ENCODE results near the gene C3.

The C3 gene

GRCh38 chr19:6724631-6725492 lies 4.4 kb upstream of the C3 start:
- no peaks in the 10 kb centered on the region for H3K27me3 ChIP-seq (ENCODE audit: insufficient read depth, low read length)
- H3K9ac ChIP-seq (ENCODE audit: low read depth, low read length): no peak overlapping the region
- no peak overlapping the region for H3K27ac ChIP-seq (ENCODE audit: low read length)
- H3K9me3 ChIP-seq (ENCODE audit: insufficient read depth, low read depth, low read length): no peaks in the 10 kb centered on the region
- no peak overlapping the region for H3K4me3 ChIP-seq (ENCODE audit: low read length)
- no peaks in the 10 kb centered on the region for H3K36me3 ChIP-seq (ENCODE audit: insufficient read depth, low read depth, low read length)
- no peaks in the 10 kb centered on the region for H3K4me1 ChIP-seq (ENCODE audit: insufficient read depth, low read length)

GRCh38 chr19:6723738-6724137 lies 3.3 kb upstream of the C3 start:
- H3K27ac ChIP-seq (ENCODE audit: low read length): no peak overlapping the region
- H3K4me3 ChIP-seq (ENCODE audit: low read length): no peak overlapping the region

GRCh38 chr19:6723108-6723618 lies 2.7 kb upstream of the C3 start:
- Histone ChIP-seq H3K27me3 (ENCODE audit: insufficient read depth, low read length) (no peaks in the 10 kb centered on the region), H3K27ac (ENCODE audit: low read length) (no peak overlapping the region), H3K9me3 (ENCODE audit: insufficient read depth, low read depth, low read length) (no peaks in the 10 kb centered on the region), H3K9ac (ENCODE audit: low read depth, low read length) (no peak overlapping the region), H3K4me1 (ENCODE audit: insufficient read depth, low read length) (no peaks in the 10 kb centered on the region), H3K4me3 (ENCODE audit: low read length) (no peak overlapping the region), H3K36me3 (ENCODE audit: insufficient read depth, low read depth, low read length) (no peaks in the 10 kb centered on the region)

More at GRCh38 chr19:6723738-6724137, 3.3 kb upstream of the C3 start:
- Histone ChIP-seq H3K4me1 (ENCODE audit: insufficient read depth, low read length) (no peaks in the 10 kb centered on the region), H3K9me3 (ENCODE audit: insufficient read depth, low read depth, low read length) (no peaks in the 10 kb centered on the region), H3K36me3 (ENCODE audit: insufficient read depth, low read depth, low read length) (no peaks in the 10 kb centered on the region), H3K9ac (ENCODE audit: low read depth, low read length) (no peak overlapping the region), H3K27me3 (ENCODE audit: insufficient read depth, low read length) (no peaks in the 10 kb centered on the region)

GRCh38 chr19:6721773-6722172 lies 1.3 kb upstream of the C3 start:
- Histone ChIP-seq H3K27ac (ENCODE audit: low read length) (no peak overlapping the region), H3K36me3 (ENCODE audit: insufficient read depth, low read depth, low read length) (no peaks in the 10 kb centered on the region), H3K4me3 (ENCODE audit: low read length) (no peak overlapping the region), H3K9me3 (ENCODE audit: insufficient read depth, low read depth, low read length) (no peaks in the 10 kb centered on the region), H3K9ac (ENCODE audit: low read depth, low read length) (no peak overlapping the region), H3K4me1 (ENCODE audit: insufficient read depth, low read length) (no peaks in the 10 kb centered on the region), H3K27me3 (ENCODE audit: insufficient read depth, low read length) (no peaks in the 10 kb centered on the region)

GRCh38 chr19:6721138-6721474 lies 656 bp upstream of the C3 start:
- Histone ChIP-seq H3K36me3 (ENCODE audit: insufficient read depth, low read depth, low read length) (no peaks in the 10 kb centered on the region), H3K27ac (ENCODE audit: low read length) (no peak overlapping the region), H3K9me3 (ENCODE audit: insufficient read depth, low read depth, low read length) (no peaks in the 10 kb centered on the region), H3K4me1 (ENCODE audit: insufficient read depth, low read length) (no peaks in the 10 kb centered on the region), H3K4me3 (ENCODE audit: low read length) (no peak overlapping the region), H3K27me3 (ENCODE audit: insufficient read depth, low read length) (no peaks in the 10 kb centered on the region), H3K9ac (ENCODE audit: low read depth, low read length) (no peak overlapping the region)

- Histone ChIP-seq H3K9me3 (ENCODE audit: insufficient read depth, low read depth, low read length) (no peaks in the 10 kb centered on the region), H3K4me1 (ENCODE audit: insufficient read depth, low read length) (no peaks in the 10 kb centered on the region), H3K27ac (ENCODE audit: low read length) (no peak overlapping the region), H3K9ac (ENCODE audit: low read depth, low read length) (no peak overlapping the region), H3K27me3 (ENCODE audit: insufficient read depth, low read length) (no peaks in the 10 kb centered on the region), H3K36me3 (ENCODE audit: insufficient read depth, low read depth, low read length) (no peaks in the 10 kb centered on the region), H3K4me3 (ENCODE audit: low read length) (no peak overlapping the region)
Observed at GRCh38 chr19:6719992-6720368, 470 bp downstream of the C3 start.

- Histone ChIP-seq H3K9me3 (ENCODE audit: insufficient read depth, low read depth, low read length) (no peaks in the 10 kb centered on the region), H3K9ac (ENCODE audit: low read depth, low read length) (no peak overlapping the region), H3K4me3 (ENCODE audit: low read length) (no peak overlapping the region), H3K27ac (ENCODE audit: low read length) (no peak overlapping the region), H3K27me3 (ENCODE audit: insufficient read depth, low read length) (no peaks in the 10 kb centered on the region), H3K36me3 (ENCODE audit: insufficient read depth, low read depth, low read length) (no peaks in the 10 kb centered on the region), H3K4me1 (ENCODE audit: insufficient read depth, low read length) (no peaks in the 10 kb centered on the region)
Observed at GRCh38 chr19:6719540-6719861, 949 bp downstream of the C3 start.

GRCh38 chr19:6718741-6719539 lies 1.5 kb downstream of the C3 start:
- H3K27me3 ChIP-seq (ENCODE audit: insufficient read depth, low read length): no peaks in the 10 kb centered on the region
- no peak overlapping the region for H3K9ac ChIP-seq (ENCODE audit: low read depth, low read length)
- H3K9me3 ChIP-seq (ENCODE audit: insufficient read depth, low read depth, low read length): no peaks in the 10 kb centered on the region
- H3K4me1 ChIP-seq (ENCODE audit: insufficient read depth, low read length): no peaks in the 10 kb centered on the region
- no peaks in the 10 kb centered on the region for H3K36me3 ChIP-seq (ENCODE audit: insufficient read depth, low read depth, low read length)
- H3K4me3 ChIP-seq (ENCODE audit: low read length): no peak overlapping the region
- no peak overlapping the region for H3K27ac ChIP-seq (ENCODE audit: low read length)

GRCh38 chr19:6718111-6718740 lies 2.2 kb downstream of the C3 start:
- Histone ChIP-seq H3K9me3 (ENCODE audit: insufficient read depth, low read depth, low read length) (no peaks in the 10 kb centered on the region), H3K4me1 (ENCODE audit: insufficient read depth, low read length) (no peaks in the 10 kb centered on the region), H3K27ac (ENCODE audit: low read length) (no peak overlapping the region), H3K27me3 (ENCODE audit: insufficient read depth, low read length) (no peaks in the 10 kb centered on the region), H3K9ac (ENCODE audit: low read depth, low read length) (no peak overlapping the region), H3K36me3 (ENCODE audit: insufficient read depth, low read depth, low read length) (no peaks in the 10 kb centered on the region), H3K4me3 (ENCODE audit: low read length) (no peak overlapping the region)

- H3K36me3 ChIP-seq (ENCODE audit: insufficient read depth, low read depth, low read length): no peaks in the 10 kb centered on the region
- no peaks in the 10 kb centered on the region for H3K9me3 ChIP-seq (ENCODE audit: insufficient read depth, low read depth, low read length)
- H3K4me3 ChIP-seq (ENCODE audit: low read length): no peak overlapping the region
- no peaks in the 10 kb centered on the region for H3K4me1 ChIP-seq (ENCODE audit: insufficient read depth, low read length)
- no peaks in the 10 kb centered on the region for H3K27me3 ChIP-seq (ENCODE audit: insufficient read depth, low read length)
- H3K9ac ChIP-seq (ENCODE audit: low read depth, low read length): no peak overlapping the region
- H3K27ac ChIP-seq (ENCODE audit: low read length): no peak overlapping the region
Observed at GRCh38 chr19:6717441-6717971, 2.9 kb downstream of the C3 start.

GRCh38 chr19:6717036-6717435 lies 3.4 kb downstream of the C3 start:
- Histone ChIP-seq H3K27me3 (ENCODE audit: insufficient read depth, low read length) (peaks cover 3% of the 10 kb centered on the region), H3K36me3 (ENCODE audit: insufficient read depth, low read depth, low read length) (no peaks in the 10 kb centered on the region), H3K9me3 (ENCODE audit: insufficient read depth, low read depth, low read length) (no peaks in the 10 kb centered on the region), H3K4me3 (ENCODE audit: low read length) (no peak overlapping the region), H3K9ac (ENCODE audit: low read depth, low read length) (no peak overlapping the region), H3K4me1 (ENCODE audit: insufficient read depth, low read length) (no peaks in the 10 kb centered on the region), H3K27ac (ENCODE audit: low read length) (no peak overlapping the region)

Data from iPS-20b (cell line).